ENCODE measurements around the gene ITK. TPM values are rescaled to one million over a fixed set of nuclear protein-coding genes. Genes with fewer than 3 reads are reported as not detected.
A peak's percentile ranks its signal among the peaks of the same experiment; 100 is the strongest.
"Not testable (repeated sequence)": the region's sequence is repeated elsewhere in the genome, so short reads cannot be mapped to it uniquely, and the experiment has no call there.

The ITK gene
- total and polyA plus RNA-seq, 2 experiments from 2014 or later = not detected

DNA sequence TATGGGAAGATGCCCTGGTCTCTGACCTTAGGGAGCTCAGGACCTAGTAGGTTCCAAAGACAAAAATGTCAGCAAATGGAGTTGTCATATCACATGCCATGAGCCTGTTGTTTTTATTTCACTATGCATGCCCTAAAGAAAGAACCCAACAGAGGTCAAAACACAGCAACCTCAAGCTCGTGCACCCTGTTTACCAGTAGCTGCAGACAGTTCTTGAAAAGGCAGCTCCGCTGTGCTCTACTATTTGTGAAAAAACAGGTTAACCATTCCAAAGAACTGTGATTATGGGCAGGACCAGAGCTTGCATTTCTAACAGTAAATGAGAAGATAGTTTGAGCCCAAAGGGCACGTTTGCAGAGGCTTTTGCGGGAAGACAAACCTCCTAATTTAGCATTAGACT lies 22.8 kb downstream of the ITK start:
- TF ChIP-seq, protein P1, sequence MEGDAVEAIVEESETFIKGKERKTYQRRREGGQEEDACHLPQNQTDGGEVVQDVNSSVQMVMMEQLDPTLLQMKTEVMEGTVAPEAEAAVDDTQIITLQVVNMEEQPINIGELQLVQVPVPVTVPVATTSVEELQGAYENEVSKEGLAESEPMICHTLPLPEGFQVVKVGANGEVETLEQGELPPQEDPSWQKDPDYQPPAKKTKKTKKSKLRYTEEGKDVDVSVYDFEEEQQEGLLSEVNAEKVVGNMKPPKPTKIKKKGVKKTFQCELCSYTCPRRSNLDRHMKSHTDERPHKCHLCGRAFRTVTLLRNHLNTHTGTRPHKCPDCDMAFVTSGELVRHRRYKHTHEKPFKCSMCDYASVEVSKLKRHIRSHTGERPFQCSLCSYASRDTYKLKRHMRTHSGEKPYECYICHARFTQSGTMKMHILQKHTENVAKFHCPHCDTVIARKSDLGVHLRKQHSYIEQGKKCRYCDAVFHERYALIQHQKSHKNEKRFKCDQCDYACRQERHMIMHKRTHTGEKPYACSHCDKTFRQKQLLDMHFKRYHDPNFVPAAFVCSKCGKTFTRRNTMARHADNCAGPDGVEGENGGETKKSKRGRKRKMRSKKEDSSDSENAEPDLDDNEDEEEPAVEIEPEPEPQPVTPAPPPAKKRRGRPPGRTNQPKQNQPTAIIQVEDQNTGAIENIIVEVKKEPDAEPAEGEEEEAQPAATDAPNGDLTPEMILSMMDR (IDR thresholded peaks at IDR 0.05; ENCODE audit: low read depth, low read length) = no peak
- no peaks in the 10 kb centered on the region for H3K36me3 ChIP-seq

GRCh38 chr5:157204765-157205164 lies 24.1 kb downstream of the ITK start:
- no peak overlapping the region for H3K4me3 ChIP-seq
- TF ChIP-seq, protein P1 (IDR thresholded peaks at IDR 0.05; ENCODE audit: low read depth, low read length) = no peak
- no peak for DNase-seq (ENCODE audit: low read depth in 1 of 2, low spot score in 1 of 2)
- no peaks in the 10 kb centered on the region for H3K9me3 ChIP-seq (ENCODE audit: low read depth)
- H3K27me3 ChIP-seq = no peaks in the 10 kb centered on the region
- H3K27ac ChIP-seq = no peak overlapping the region
- no peaks in the 10 kb centered on the region for H3K36me3 ChIP-seq
- H3K4me1 ChIP-seq (ENCODE audit: low read depth) = no peaks in the 10 kb centered on the region

More for the DNA sequence above, 22.8 kb downstream of the ITK start:
- no peaks in the 10 kb centered on the region for H3K4me1 ChIP-seq (ENCODE audit: low read depth)
- no peak overlapping the region for H3K4me3 ChIP-seq
- no peak overlapping the region for H3K27ac ChIP-seq
- no peaks in the 10 kb centered on the region for H3K9me3 ChIP-seq (ENCODE audit: low read depth)
- no peak for DNase-seq (ENCODE audit: low read depth in 1 of 2, low spot score in 1 of 2)
- no peaks in the 10 kb centered on the region for H3K27me3 ChIP-seq

DNA sequence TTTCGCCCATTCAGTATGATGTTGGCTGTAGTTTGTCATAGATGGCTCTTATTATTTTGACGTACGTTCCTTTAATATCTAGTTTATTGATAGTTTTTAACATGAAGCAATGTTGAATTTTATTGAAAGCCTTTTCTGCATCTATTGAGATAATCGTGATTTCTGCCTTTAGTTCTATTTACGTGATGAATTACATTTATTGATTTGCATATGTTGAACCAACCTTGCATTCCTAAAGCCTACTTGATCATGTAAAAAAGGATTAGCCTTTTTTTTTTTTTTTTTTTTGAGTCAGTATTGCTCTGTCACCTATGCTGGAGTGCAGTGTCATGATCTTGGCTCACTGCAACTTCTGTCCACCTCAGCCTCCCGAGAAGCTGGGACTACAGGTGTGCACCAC lies 25.1 kb downstream of the ITK start:
- DNase-seq (ENCODE audit: low read depth in 1 of 2, low spot score in 1 of 2) = no peak
- no peaks in the 10 kb centered on the region for H3K36me3 ChIP-seq
- H3K4me3 ChIP-seq = no peak overlapping the region
- no peak overlapping the region for H3K27ac ChIP-seq
- no peaks in the 10 kb centered on the region for H3K9me3 ChIP-seq (ENCODE audit: low read depth)
- no peaks in the 10 kb centered on the region for H3K4me1 ChIP-seq (ENCODE audit: low read depth)
- TF ChIP-seq, protein P1 (IDR thresholded peaks at IDR 0.05; ENCODE audit: low read depth, low read length) = no peak
- no peaks in the 10 kb centered on the region for H3K27me3 ChIP-seq

DNA sequence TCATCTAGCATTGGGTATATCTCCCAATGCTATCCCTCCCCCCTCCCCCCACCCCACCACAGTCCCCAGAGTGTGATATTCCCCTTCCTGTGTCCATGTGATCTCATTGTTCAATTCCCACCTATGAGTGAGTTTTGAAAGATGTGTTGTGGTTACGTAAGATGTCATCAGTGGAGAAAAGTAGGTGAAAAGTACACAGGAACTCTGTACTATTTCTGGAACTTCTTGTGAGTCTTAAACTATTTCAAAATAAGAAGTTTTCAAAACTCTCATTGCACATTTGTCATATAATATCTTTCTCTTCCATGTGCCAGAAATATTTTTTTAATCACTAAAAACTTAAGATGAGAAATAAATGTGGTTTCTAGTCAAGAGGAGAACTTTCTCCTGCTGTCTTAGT lies 30.0 kb downstream of the ITK start:
- H3K9me3 ChIP-seq (ENCODE audit: low read depth); H3K4me1 ChIP-seq (ENCODE audit: low read depth); H3K27me3 ChIP-seq; H3K4me3 ChIP-seq; H3K27ac ChIP-seq; H3K36me3 ChIP-seq: not testable (repeated sequence)
- peak in 1 of 2 donors; percentile 53 for DNase-seq (ENCODE audit: low read depth in 1 of 2, low spot score in 1 of 2)

- no peaks in the 10 kb centered on the region for H3K9me3 ChIP-seq (ENCODE audit: low read depth)
- TF ChIP-seq, protein P1 (IDR thresholded peaks at IDR 0.05; ENCODE audit: low read depth, low read length) = no peak
- H3K36me3 ChIP-seq = no peaks in the 10 kb centered on the region
- no peaks in the 10 kb centered on the region for H3K4me1 ChIP-seq (ENCODE audit: low read depth)
- no peak overlapping the region for H3K4me3 ChIP-seq
- H3K27ac ChIP-seq = no peak overlapping the region
- no peak for DNase-seq (ENCODE audit: low read depth in 1 of 2, low spot score in 1 of 2)
- no peaks in the 10 kb centered on the region for H3K27me3 ChIP-seq
Measured at GRCh38 chr5:157212307-157212706, 31.7 kb downstream of the ITK start.

- TF ChIP-seq, protein P1 (IDR thresholded peaks at IDR 0.05; ENCODE audit: low read depth, low read length) = no peak
- no peaks in the 10 kb centered on the region for H3K27me3 ChIP-seq
- H3K4me1 ChIP-seq (ENCODE audit: low read depth) = no peaks in the 10 kb centered on the region
- H3K27ac ChIP-seq = no peak overlapping the region
- H3K4me3 ChIP-seq = no peak overlapping the region
- no peak for DNase-seq (ENCODE audit: low read depth in 1 of 2, low spot score in 1 of 2)
- no peaks in the 10 kb centered on the region for H3K9me3 ChIP-seq (ENCODE audit: low read depth)
- H3K36me3 ChIP-seq = no peaks in the 10 kb centered on the region
Measured at GRCh38 chr5:157213527-157214243, 33.0 kb downstream of the ITK start.
